MCF 10A (cell line): ENCODE results near the gene OSTN. TPM values are rescaled to one million over a fixed set of nuclear protein-coding genes. Genes with fewer than 3 reads are reported as not detected.

Experiments used
- BruUV-seq: library from RNA; stranded (reverse); fragments of 400-500 nt; replicated peaks from 2 replicates; lab custom pipeline; 2021; lab: Mats Ljungman, UMichigan
- CTCF ChIA-PET: fragments of 300-600 bp; sonication (Branson Sonifier 250); formaldehyde crosslinking; extraction: SDS; loops from one replicate; lab custom pipeline; 2021; ENCODE audit warnings: antibody characterized with exemption, inconsistent platforms; lab: Yijun Ruan, JAX
- POLR2A ChIA-PET: fragments of 300-600, 350-650 bp; sonication (Branson Sonifier 250); formaldehyde crosslinking; extraction: SDS; loops from one replicate; lab custom pipeline; 2020; ENCODE audit warnings: antibody characterized with exemption, inconsistent platforms; lab: Yijun Ruan, JAX
- DNase-seq: peaks from one replicate; pipeline ENCODE4 v3.0.0-alpha.2; 2018; ENCODE audit not compliant: unreplicated experiment
- H3K27ac Mint-ChIP-seq: one replicate; pipeline ENCODE4 v1.8.0; 2022; ENCODE audit warnings: mild to moderate bottlenecking, low read depth, mixed read lengths; ENCODE audit not compliant: unreplicated experiment
- H3K27me3 Mint-ChIP-seq: one replicate; pipeline ENCODE4 v1.8.0; 2022; ENCODE audit warnings: mixed read lengths; ENCODE audit not compliant: insufficient read depth, unreplicated experiment
- H3K36me3 Mint-ChIP-seq: one replicate; pipeline ENCODE4 v1.8.0; 2022; ENCODE audit warnings: mild to moderate bottlenecking, moderate library complexity, mixed read lengths; ENCODE audit not compliant: insufficient read depth, unreplicated experiment
- H3K4me1 Mint-ChIP-seq: one replicate; pipeline ENCODE4 v1.8.0; 2022; ENCODE audit warnings: mixed read lengths; ENCODE audit not compliant: insufficient read depth, unreplicated experiment
- H3K4me3 Mint-ChIP-seq: one replicate; pipeline ENCODE4 v1.8.0; 2022; ENCODE audit warnings: mild to moderate bottlenecking, moderate library complexity, mixed read lengths; ENCODE audit not compliant: unreplicated experiment
- H3K9me3 Mint-ChIP-seq: one replicate; pipeline ENCODE4 v1.8.0; 2022; ENCODE audit warnings: mixed read lengths; ENCODE audit not compliant: unreplicated experiment
- CTCF ChIP-seq: fragments of 200-600 bp; IDR thresholded peaks from one replicate; pipeline ENCODE4 v1.8.0; 2022; ENCODE audit warnings: antibody characterized with exemption, mild to moderate bottlenecking; ENCODE audit not compliant: unreplicated experiment
- intact Hi-C: fragments of 100-400 bp; cut with micrococcal nuclease; formaldehyde crosslinking; loops from 2 replicates; pipeline ENCODE4 v1.14.1; 2022
- total RNA-seq: library from RNA; stranded (reverse); gene quantifications from 2 replicates; pipeline ENCODE4 v1.2.3, GENCODE V29; 2022

OSTN gene
- total RNA-seq, 1 experiment from 2014 or later: not detected

- POLR2A ChIA-PET: no interaction called here
- no peak overlapping the region for H3K27ac Mint-ChIP-seq
- no peaks in the 10 kb centered on the region for H3K36me3 Mint-ChIP-seq
- no peak for DNase-seq
- no TSS peak for BruUV-seq
- intact Hi-C loops: no loop called here
- no peak for TF ChIP-seq CTCF
- H3K27me3 Mint-ChIP-seq: no peaks in the 10 kb centered on the region
- H3K4me1 Mint-ChIP-seq: no peaks in the 10 kb centered on the region
- CTCF ChIA-PET: no interaction called here
- H3K4me3 Mint-ChIP-seq: no peak overlapping the region
- H3K9me3 Mint-ChIP-seq: no peaks in the 10 kb centered on the region
These were observed 104.6 kb downstream of the OSTN start for GRCh38 chr3:191303596-191303995.

- BruUV-seq: no TSS peak
- TF ChIP-seq CTCF: no peak
- Mint-ChIP-seq H3K9me3 (no peaks in the 10 kb centered on the region), H3K36me3 (no peaks in the 10 kb centered on the region), H3K27ac (no peak overlapping the region), H3K4me1 (no peaks in the 10 kb centered on the region), H3K27me3 (no peaks in the 10 kb centered on the region), H3K4me3 (no peak overlapping the region)
- DNase-seq: no peak
- ChIA-PET POLR2A (interaction anchor here (0.6 kb wide), 1 partner anchor 57 kb away, joined by 3 read pairs; no protein-coding TSS in a partner anchor), CTCF (no interaction called here)
- intact Hi-C loops: no loop called here
These were observed 107.4 kb downstream of the OSTN start for GRCh38 chr3:191306428-191306827.

- BruUV-seq: no TSS peak
- ChIA-PET POLR2A (no interaction called here), CTCF (no interaction called here)
These were observed 108.3 kb downstream of the OSTN start for GRCh38 chr3:191307341-191307740.

GRCh38 chr3:191313296-191313695, 114.3 kb downstream of the OSTN start:
- Mint-ChIP-seq H3K27ac (no peak overlapping the region), H3K4me3 (no peak overlapping the region), H3K27me3 (no peaks in the 10 kb centered on the region), H3K4me1 (no peaks in the 10 kb centered on the region), H3K36me3 (no peaks in the 10 kb centered on the region), H3K9me3 (no peaks in the 10 kb centered on the region)
- no TSS peak for BruUV-seq
- CTCF ChIA-PET: interaction anchor here (0.8 kb wide), 1 partner anchor 87 kb away, joined by 3 read pairs; no protein-coding TSS in a partner anchor
- no peak for DNase-seq
- TF ChIP-seq CTCF: no peak
- POLR2A ChIA-PET: no interaction called here
- intact Hi-C loops: no loop called here

More at GRCh38 chr3:191307341-191307740, 108.3 kb downstream of the OSTN start:
- Mint-ChIP-seq H3K9me3 (no peaks in the 10 kb centered on the region), H3K4me3 (no peak overlapping the region), H3K36me3 (no peaks in the 10 kb centered on the region), H3K27ac (no peak overlapping the region), H3K4me1 (no peaks in the 10 kb centered on the region), H3K27me3 (no peaks in the 10 kb centered on the region)
- TF ChIP-seq CTCF: no peak
- intact Hi-C loops: no loop called here
- DNase-seq: no peak
